Body of pancreas (tissue), 4 donors: Measurements from ENCODE around the gene CCR9.

Source experiments
- POLR2A ChIP-seq, 3 donors: fragments of 450-650 bp; IDR thresholded peaks; one replicate each; pipeline ENCODE4 v1.6.1; 2016; ENCODE audit warnings: antibody characterized with exemption in 3 of 3, mild to moderate bottlenecking in 2 of 3
- TF ChIP-seq, protein P1 (sequence below), 7 experiments: fragments of 450-650 bp in 4 of 7; fragments of 200-600 bp in 3 of 7; sonication (generic) in 3 of 7; IDR thresholded peaks; one replicate each; pipeline ENCODE4 v1.5.1; 2016 to 2019; ENCODE audit warnings: antibody characterized with exemption in 7 of 7

DNA sequence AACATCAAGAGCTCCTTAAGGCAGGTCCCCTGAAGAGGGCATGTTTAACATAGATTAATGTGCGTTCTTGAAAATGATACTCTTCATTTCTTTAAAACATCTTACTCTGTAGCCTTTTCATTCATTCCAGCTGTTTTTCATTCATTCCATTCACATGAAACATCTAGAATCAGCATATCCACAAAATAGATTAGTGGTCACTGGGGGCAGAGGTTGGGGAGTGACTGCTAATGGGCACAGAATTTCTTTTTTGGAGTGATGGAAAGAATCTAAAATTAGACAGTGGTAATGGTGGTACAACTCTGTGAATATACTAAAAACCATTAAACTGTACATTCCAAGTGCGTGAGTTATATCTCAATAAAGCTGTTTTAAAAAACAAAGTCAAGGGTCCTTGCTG lies 41.5 kb downstream of the CCR9 start:
- TF ChIP-seq, protein P1, sequence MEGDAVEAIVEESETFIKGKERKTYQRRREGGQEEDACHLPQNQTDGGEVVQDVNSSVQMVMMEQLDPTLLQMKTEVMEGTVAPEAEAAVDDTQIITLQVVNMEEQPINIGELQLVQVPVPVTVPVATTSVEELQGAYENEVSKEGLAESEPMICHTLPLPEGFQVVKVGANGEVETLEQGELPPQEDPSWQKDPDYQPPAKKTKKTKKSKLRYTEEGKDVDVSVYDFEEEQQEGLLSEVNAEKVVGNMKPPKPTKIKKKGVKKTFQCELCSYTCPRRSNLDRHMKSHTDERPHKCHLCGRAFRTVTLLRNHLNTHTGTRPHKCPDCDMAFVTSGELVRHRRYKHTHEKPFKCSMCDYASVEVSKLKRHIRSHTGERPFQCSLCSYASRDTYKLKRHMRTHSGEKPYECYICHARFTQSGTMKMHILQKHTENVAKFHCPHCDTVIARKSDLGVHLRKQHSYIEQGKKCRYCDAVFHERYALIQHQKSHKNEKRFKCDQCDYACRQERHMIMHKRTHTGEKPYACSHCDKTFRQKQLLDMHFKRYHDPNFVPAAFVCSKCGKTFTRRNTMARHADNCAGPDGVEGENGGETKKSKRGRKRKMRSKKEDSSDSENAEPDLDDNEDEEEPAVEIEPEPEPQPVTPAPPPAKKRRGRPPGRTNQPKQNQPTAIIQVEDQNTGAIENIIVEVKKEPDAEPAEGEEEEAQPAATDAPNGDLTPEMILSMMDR (IDR thresholded peaks at IDR 0.05), result no peak
- no peak for TF ChIP-seq POLR2A (IDR thresholded peaks at IDR 0.05)
